Inflammatory macrophage treated with lipopolysaccharide for 1 hour (primary cell): Measurements from ENCODE around the gene CDC42BPG.
A peak's percentile ranks its signal among the peaks of the same experiment; 100 is the strongest.
"Not testable (repeated sequence)": the region's sequence is repeated elsewhere in the genome, so short reads cannot be mapped to it uniquely, and the experiment has no call there.

Experiments
- DNase-seq, 2 donors: peaks; one replicate each; pipeline ENCODE4 v3.0.0-alpha.2; 2020 to 2022

Gene CDC42BPG

GRCh38 chr11:64848214-64848825 lies 3.9 kb upstream of the CDC42BPG start:
- peak in 1 of 2 donors; percentile 22 for DNase-seq

- peak; percentile 88 to 98 for DNase-seq
Measured at GRCh38 chr11:64846998-64847666, 2.7 kb upstream of the CDC42BPG start.

- DNase-seq, result not testable (repeated sequence)
Measured at GRCh38 chr11:64845776-64846129, 1.3 kb upstream of the CDC42BPG start.

- no peak for DNase-seq
Measured at GRCh38 chr11:64845129-64845775, 799 bp upstream of the CDC42BPG start.

GRCh38 chr11:64843686-64844329 lies 645 bp downstream of the CDC42BPG start:
- no peak for DNase-seq

GRCh38 chr11:64842851-64843685 lies 1.4 kb downstream of the CDC42BPG start:
- DNase-seq, result no peak

GRCh38 chr11:64842366-64842759 lies 2.1 kb downstream of the CDC42BPG start:
- DNase-seq, result no peak

GRCh38 chr11:64841592-64842365 lies 2.7 kb downstream of the CDC42BPG start:
- no peak for DNase-seq

GRCh38 chr11:64839887-64840782 lies 4.3 kb downstream of the CDC42BPG start:
- no peak for DNase-seq

- no peak for DNase-seq
Measured at GRCh38 chr11:64839335-64839734, 5.1 kb downstream of the CDC42BPG start.

GRCh38 chr11:64838600-64839334 lies 5.7 kb downstream of the CDC42BPG start:
- no peak for DNase-seq

- DNase-seq, result no peak
Measured at GRCh38 chr11:64837887-64838351, 6.5 kb downstream of the CDC42BPG start.

GRCh38 chr11:64836448-64837072 lies 7.9 kb downstream of the CDC42BPG start:
- DNase-seq, result no peak

- DNase-seq, result no peak
Measured at GRCh38 chr11:64835616-64836447, 8.6 kb downstream of the CDC42BPG start.

GRCh38 chr11:64834723-64835615 lies 9.5 kb downstream of the CDC42BPG start:
- no peak for DNase-seq

- no peak for DNase-seq
Measured at GRCh38 chr11:64834031-64834722, 10.3 kb downstream of the CDC42BPG start.

- DNase-seq, result no peak
Measured at GRCh38 chr11:64833509-64833908, 10.9 kb downstream of the CDC42BPG start.
